Placental epithelial cell (primary cell): Measurements from ENCODE around the gene MED17. TPM values are rescaled to one million over a fixed set of nuclear protein-coding genes. Genes with fewer than 3 reads are reported as not detected.

Experiments
- small RNA-seq: library from RNA; depleted of rRNA; stranded (forward); fragments of <200 nt; gene quantifications from one replicate; pipeline ENCODE3, GENCODE V24; 2012
- total RNA-seq: library from RNA; depleted of rRNA; stranded (reverse); fragments of >200 nt; gene quantifications from 2 replicates; pipeline ENCODE4 v1.2.3, GENCODE V29; 2012

MED17 gene
- total RNA-seq: 33.0 and 35.4 TPM in 2 replicates

DNA sequence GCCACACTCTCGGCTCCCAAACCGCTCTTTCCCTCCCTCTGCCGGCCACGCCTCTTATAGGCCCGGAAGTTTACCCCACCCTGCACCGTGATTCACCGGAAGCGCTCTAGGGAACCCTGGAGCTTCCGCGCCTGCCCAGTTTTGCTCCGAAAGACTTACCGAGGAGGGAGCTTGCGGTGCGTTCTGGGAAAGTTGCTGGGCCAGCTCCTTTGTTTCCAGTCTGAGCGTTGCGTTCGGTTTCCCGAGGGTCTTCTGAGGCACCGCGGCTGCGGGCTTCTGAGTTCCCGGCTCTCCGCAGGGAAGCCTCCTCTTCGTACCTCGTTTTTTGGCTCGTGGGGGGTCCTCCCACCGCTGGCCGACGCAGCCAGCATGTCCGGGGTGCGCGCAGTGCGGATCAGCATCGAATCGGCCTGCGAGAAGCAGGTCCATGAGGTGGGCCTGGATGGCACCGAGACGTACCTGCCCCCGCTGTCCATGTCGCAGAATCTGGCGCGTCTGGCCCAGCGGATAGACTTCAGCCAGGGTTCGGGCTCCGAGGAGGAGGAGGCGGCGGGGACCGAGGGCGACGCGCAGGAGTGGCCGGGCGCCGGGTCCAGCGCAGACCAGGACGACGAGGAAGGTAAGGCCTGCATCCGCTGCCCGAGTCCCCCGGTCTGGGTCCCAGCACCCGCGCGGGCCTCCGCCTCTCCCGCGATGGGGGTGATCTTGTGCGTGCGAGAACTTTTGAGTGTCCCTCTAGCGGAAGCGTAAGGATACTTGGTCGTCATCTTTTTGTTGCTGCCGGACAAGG lies at the start of gene MED17:
TSS of gene MED17 (plus strand) at position 138 of the 790 bp plus-strand sequence. CDS start at position 370, 232 bp downstream.

GRCh38 chr11:93741094-93741881 lies 42.8 kb upstream of the MED17 start, which contains the start of the genes C11orf54 and TAF1D:
TSS of gene C11orf54 (plus strand) at chr11:93741672. CDS start at chr11:93747394, 5,722 bp downstream.
TSS of gene TAF1D (minus strand) at chr11:93741495. CDS start at chr11:93739304, 2,191 bp downstream.

DNA sequence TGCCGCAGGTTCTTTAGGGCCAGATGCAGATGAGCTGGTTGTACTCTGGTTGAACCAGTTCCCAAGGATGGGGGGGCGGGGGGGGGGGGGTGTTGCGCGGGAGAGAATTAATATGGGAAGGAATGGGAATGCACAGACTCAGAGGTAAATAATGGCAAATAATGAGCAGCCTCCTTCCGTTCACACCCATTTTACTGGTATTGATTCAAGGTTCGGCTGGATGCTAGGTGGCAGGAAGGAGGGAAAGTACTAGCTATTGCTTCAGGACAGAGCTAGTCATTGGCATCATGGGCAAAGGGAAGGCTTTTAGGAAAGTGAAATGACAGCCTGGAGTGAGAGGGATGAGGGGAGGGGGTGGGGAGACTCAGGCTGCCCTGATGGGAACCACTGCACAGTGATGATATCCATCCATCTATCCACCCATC lies 66.5 kb downstream of the MED17 start, which contains the start of gene VSTM5:
TSS of gene VSTM5 (minus strand) at position 25 of the 425 bp plus-strand sequence. CDS start 116 bp downstream, outside the sequence.

Small RNA genes lying within 50 kb of the gene (small RNA-seq; reads per million reads assigned to genes)
- gene RF00019: not detected
- not detected for gene SNORA40

Other genes with a start within 250 kb of the MED17 start
- gene SMCO4, start 240.9 kb upstream of the MED17 start, total RNA-seq: 8.9 and 11.8 TPM in 2 replicates
- gene CEP295, start 122.6 kb upstream of the MED17 start, total RNA-seq: 17.3 and 18.7 TPM in 2 replicates
- gene TAF1D, start 42.8 kb upstream of the MED17 start, total RNA-seq: 157 and 368 TPM in 2 replicates
- gene C11orf54, start 42.6 kb upstream of the MED17 start, total RNA-seq: 7.0 and 15.7 TPM in 2 replicates
- gene VSTM5, start 66.3 kb downstream of the MED17 start, total RNA-seq: 0.39 and 0.87 TPM in 2 replicates
- under 0.01 and 0.11 TPM in 2 replicates for gene HEPHL1, start 237.1 kb downstream of the MED17 start, total RNA-seq